Measurements from ENCODE around the gene MAPK8. TPM values are rescaled to one million over a fixed set of nuclear protein-coding genes. Genes with fewer than 3 reads are reported as not detected.

The MAPK8 gene
- total and polyA plus RNA-seq, 9 of the 15 experiments (the other 6 are each of a cell fraction or from before 2014, with no cell fraction given) = 6.4 to 159 (median 71.0) TPM

DNA sequence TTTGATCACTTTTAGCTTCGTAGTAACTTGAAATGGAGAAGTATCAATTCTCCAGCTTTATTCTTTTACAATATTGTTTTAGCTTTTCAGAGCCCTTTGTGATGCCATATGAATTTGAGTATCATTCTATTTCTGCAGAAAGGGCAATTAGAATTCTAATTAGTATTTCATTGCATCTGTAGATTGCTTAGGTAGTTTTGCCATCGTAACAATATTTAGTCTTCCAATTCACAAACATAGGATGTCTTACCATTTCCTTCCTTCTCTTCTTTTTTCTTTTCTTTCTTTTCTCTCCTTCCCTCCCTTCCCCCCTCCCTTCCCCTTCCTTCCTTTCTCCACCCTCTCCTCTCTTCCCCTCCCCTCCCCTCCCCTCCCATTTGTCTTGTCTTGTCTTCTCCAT lies 105.0 kb downstream of the MAPK8 start (continued):
- TF ChIP-seq, protein P1, sequence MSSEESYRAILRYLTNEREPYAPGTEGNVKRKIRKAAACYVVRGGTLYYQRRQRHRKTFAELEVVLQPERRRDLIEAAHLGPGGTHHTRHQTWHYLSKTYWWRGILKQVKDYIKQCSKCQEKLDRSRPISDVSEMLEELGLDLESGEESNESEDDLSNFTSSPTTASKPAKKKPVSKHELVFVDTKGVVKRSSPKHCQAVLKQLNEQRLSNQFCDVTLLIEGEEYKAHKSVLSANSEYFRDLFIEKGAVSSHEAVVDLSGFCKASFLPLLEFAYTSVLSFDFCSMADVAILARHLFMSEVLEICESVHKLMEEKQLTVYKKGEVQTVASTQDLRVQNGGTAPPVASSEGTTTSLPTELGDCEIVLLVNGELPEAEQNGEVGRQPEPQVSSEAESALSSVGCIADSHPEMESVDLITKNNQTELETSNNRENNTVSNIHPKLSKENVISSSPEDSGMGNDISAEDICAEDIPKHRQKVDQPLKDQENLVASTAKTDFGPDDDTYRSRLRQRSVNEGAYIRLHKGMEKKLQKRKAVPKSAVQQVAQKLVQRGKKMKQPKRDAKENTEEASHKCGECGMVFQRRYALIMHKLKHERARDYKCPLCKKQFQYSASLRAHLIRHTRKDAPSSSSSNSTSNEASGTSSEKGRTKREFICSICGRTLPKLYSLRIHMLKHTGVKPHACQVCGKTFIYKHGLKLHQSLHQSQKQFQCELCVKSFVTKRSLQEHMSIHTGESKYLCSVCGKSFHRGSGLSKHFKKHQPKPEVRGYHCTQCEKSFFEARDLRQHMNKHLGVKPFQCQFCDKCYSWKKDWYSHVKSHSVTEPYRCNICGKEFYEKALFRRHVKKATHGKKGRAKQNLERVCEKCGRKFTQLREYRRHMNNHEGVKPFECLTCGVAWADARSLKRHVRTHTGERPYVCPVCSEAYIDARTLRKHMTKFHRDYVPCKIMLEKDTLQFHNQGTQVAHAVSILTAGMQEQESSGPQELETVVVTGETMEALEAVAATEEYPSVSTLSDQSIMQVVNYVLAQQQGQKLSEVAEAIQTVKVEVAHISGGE (CRISPR knock-in tag; IDR thresholded peaks at IDR 0.05) = no peak
- TF ChIP-seq TCF7 (IDR thresholded peaks at IDR 0.05; ENCODE audit: borderline replicate concordance) (no peak), PPARD (CRISPR knock-in tag; IDR thresholded peaks at IDR 0.05) (no peak), HEY1 (CRISPR knock-in tag; IDR thresholded peaks at IDR 0.05; ENCODE audit: borderline replicate concordance) (no peak), ETV6 (IDR thresholded peaks at IDR 0.05; ENCODE audit: borderline replicate concordance in 1 of 2, low read depth in 2 of 2, low read length in 1 of 2) (no peak), ETV6 (CRISPR knock-in tag; IDR thresholded peaks at IDR 0.05; ENCODE audit: borderline replicate concordance) (no peak), CXXC5 (CRISPR knock-in tag; IDR thresholded peaks at IDR 0.05) (no peak), CAMTA2 (CRISPR knock-in tag; conservative IDR thresholded peaks at IDR 0.05) (no peak), HDAC3 (IDR thresholded peaks at IDR 0.05; ENCODE audit: borderline replicate concordance, partially characterized antibody) (no peak), CHD7 (IDR thresholded peaks at IDR 0.05; ENCODE audit: low read depth, low read length) (no peak), EGR1 (conservative IDR thresholded peaks at IDR 0.05) (no peak)
- TF ChIP-seq, protein P2, sequence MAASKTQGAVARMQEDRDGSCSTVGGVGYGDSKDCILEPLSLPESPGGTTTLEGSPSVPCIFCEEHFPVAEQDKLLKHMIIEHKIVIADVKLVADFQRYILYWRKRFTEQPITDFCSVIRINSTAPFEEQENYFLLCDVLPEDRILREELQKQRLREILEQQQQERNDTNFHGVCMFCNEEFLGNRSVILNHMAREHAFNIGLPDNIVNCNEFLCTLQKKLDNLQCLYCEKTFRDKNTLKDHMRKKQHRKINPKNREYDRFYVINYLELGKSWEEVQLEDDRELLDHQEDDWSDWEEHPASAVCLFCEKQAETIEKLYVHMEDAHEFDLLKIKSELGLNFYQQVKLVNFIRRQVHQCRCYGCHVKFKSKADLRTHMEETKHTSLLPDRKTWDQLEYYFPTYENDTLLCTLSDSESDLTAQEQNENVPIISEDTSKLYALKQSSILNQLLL (CRISPR knock-in tag; IDR thresholded peaks at IDR 0.05; ENCODE audit: borderline replicate concordance) = no peak

Measured in K562 (cell line).